HT-29 (cell line): ENCODE results near the gene FAS. TPM values are rescaled to one million over a fixed set of nuclear protein-coding genes. Genes with fewer than 3 reads are reported as not detected.

Experiments used
- DNase-seq: peaks from one replicate; pipeline ENCODE4 v3.0.0-alpha.2; 2015; ENCODE audit warnings: low spot score
- total RNA-seq: library from RNA; depleted of rRNA; stranded (reverse); fragments of >200 nt; shearing (Covaris generic); gene quantifications from 2 replicates; pipeline ENCODE4 v1.2.3, GENCODE V29; 2014; rRNA removed

The FAS gene
- 2.5 and 4.3 TPM in 2 replicates for total RNA-seq

GRCh38 chr10:88990384-88991160 lies at the start of gene FAS:
Gene FAS (plus strand): TSS chr10:88990798. CDS start chr10:88990877, 79 bp downstream.
- peak; percentile 67 for DNase-seq

- DNase-seq: no peak
Observed at GRCh38 chr10:88941026-88941425, 49.6 kb upstream of the FAS start.

- no peak for DNase-seq
Observed at GRCh38 chr10:88943778-88944177, 46.8 kb upstream of the FAS start.

GRCh38 chr10:88944813-88945212 lies 45.8 kb upstream of the FAS start:
- DNase-seq: no peak

GRCh38 chr10:88946200-88946599 lies 44.4 kb upstream of the FAS start:
- no peak for DNase-seq

GRCh38 chr10:88946965-88947590 lies 43.5 kb upstream of the FAS start:
- DNase-seq: no peak

GRCh38 chr10:88949051-88949450 lies 41.5 kb upstream of the FAS start:
- no peak for DNase-seq

GRCh38 chr10:88949912-88950837 lies 40.4 kb upstream of the FAS start:
- no peak for DNase-seq

GRCh38 chr10:88952647-88953111 lies 37.9 kb upstream of the FAS start, which contains the start of gene ACTA2:
Gene ACTA2 (minus strand): TSS chr10:88952773. CDS start chr10:88948930, 3,843 bp downstream.
- no peak for DNase-seq

GRCh38 chr10:88953662-88954061 lies 36.9 kb upstream of the FAS start:
- DNase-seq: no peak

GRCh38 chr10:88954458-88955083 lies 36.0 kb upstream of the FAS start:
- DNase-seq: no peak

- DNase-seq: no peak
Observed at GRCh38 chr10:88957381-88957780, 33.2 kb upstream of the FAS start.

GRCh38 chr10:88958721-88959120 lies 31.9 kb upstream of the FAS start:
- no peak for DNase-seq

GRCh38 chr10:88960802-88961201 lies 29.8 kb upstream of the FAS start:
- DNase-seq: no peak

- DNase-seq: no peak
Observed at GRCh38 chr10:88961266-88961665, 29.3 kb upstream of the FAS start.

- no peak for DNase-seq
Observed at GRCh38 chr10:88962336-88962735, 28.3 kb upstream of the FAS start.

GRCh38 chr10:88963318-88963717 lies 27.3 kb upstream of the FAS start:
- DNase-seq: no peak

GRCh38 chr10:88964360-88964759 lies 26.2 kb upstream of the FAS start:
- no peak for DNase-seq

- DNase-seq: no peak
Observed at GRCh38 chr10:88964869-88965415, 25.7 kb upstream of the FAS start.

GRCh38 chr10:88966797-88967196 lies 23.8 kb upstream of the FAS start:
- DNase-seq: no peak

GRCh38 chr10:88968391-88968790 lies 22.2 kb upstream of the FAS start:
- DNase-seq: no peak
